IMR-90 (cell line): ENCODE measurements around the gene HSD17B10. TPM values are rescaled to one million over a fixed set of nuclear protein-coding genes. Genes with fewer than 3 reads are reported as not detected.

Experiments
- ATAC-seq: fragments of 200-7000 bp; cut with Tn5 transposase; 2 replicates; pipeline ENCODE4 v1.9.1; 2020; ENCODE audit warnings: low read depth, mild to moderate bottlenecking, moderate library complexity
- BruUV-seq: library from RNA; stranded (reverse); fragments of 400-500 nt; replicated peaks from 2 replicates; lab custom pipeline; 2021; lab: Mats Ljungman, UMichigan
- CTCF ChIA-PET: fragments of 300-600 bp; formaldehyde crosslinking; extraction: SDS; loops from one replicate; lab custom pipeline; 2021; ENCODE audit warnings: antibody characterized with exemption; lab: Yijun Ruan, JAX
- POLR2A ChIA-PET: fragments of 300-600 bp; sonication (Branson Sonifier 250); formaldehyde crosslinking; loops from one replicate; lab custom pipeline; 2022; ENCODE audit warnings: antibody characterized with exemption; ENCODE audit not compliant: unreplicated experiment; lab: Charles Lee
- DNase-seq: peaks from one replicate; pipeline ENCODE4 v3.0.0; 2013
- H2AFZ ChIP-seq: replicated peaks from 2 replicates; pipeline ENCODE3; 2013; ENCODE audit warnings: low read length, mild to moderate bottlenecking; ENCODE audit not compliant: poor library complexity
- H2AK5ac ChIP-seq: 2 replicates; pipeline ENCODE4 v1.6.1; 2013; ENCODE audit warnings: low read depth, low read length, inconsistent platforms
- H2AK9ac ChIP-seq: replicated peaks from 2 replicates; pipeline ENCODE3; 2013; ENCODE audit warnings: mild to moderate bottlenecking, low read depth, low read length, moderate library complexity; ENCODE audit not compliant: poor library complexity
- H2BK120ac ChIP-seq: 2 replicates; pipeline ENCODE4 v1.6.1; 2013; ENCODE audit warnings: low read depth, low read length, inconsistent platforms
- H2BK15ac ChIP-seq: 3 replicates; pipeline ENCODE4 v1.6.1; 2013; ENCODE audit warnings: low read depth, low read length, inconsistent platforms
- H2BK20ac ChIP-seq: 2 replicates; pipeline ENCODE4 v1.6.1; 2013; ENCODE audit warnings: low read depth, mild to moderate bottlenecking, inconsistent platforms, low read length, moderate library complexity
- H2BK5ac ChIP-seq: 2 replicates; pipeline ENCODE4 v1.6.1; 2013; ENCODE audit warnings: mild to moderate bottlenecking, low read depth, low read length, inconsistent platforms; ENCODE audit not compliant: poor library complexity, severe bottlenecking
- H3K14ac ChIP-seq: replicated peaks from 2 replicates; pipeline ENCODE4 v1.6.1; 2013; ENCODE audit warnings: low read depth, low read length, inconsistent platforms
- H3K18ac ChIP-seq: 2 replicates; pipeline ENCODE4 v1.6.1; 2013; ENCODE audit warnings: low read depth, low read length, control low read depth
- H3K23ac ChIP-seq: 2 replicates; pipeline ENCODE4 v1.6.1; 2013; ENCODE audit warnings: low read depth, low read length, inconsistent platforms
- H3K27ac ChIP-seq: 2 replicates; pipeline ENCODE4 v1.5.1; 2013; ENCODE audit warnings: mild to moderate bottlenecking, control low read depth, low read length; ENCODE audit not compliant: insufficient read depth
- H3K27me3 ChIP-seq: 2 replicates; pipeline ENCODE4 v1.6.1; 2013; ENCODE audit warnings: low read length; ENCODE audit not compliant: control insufficient read depth, insufficient read depth
- H3K36me3 ChIP-seq: 2 replicates; pipeline ENCODE4 v1.6.1; 2013; ENCODE audit warnings: low read length, mixed read lengths; ENCODE audit not compliant: control insufficient read depth, insufficient read depth
- H3K4ac ChIP-seq: 2 replicates; pipeline ENCODE4 v1.6.1; 2013; ENCODE audit warnings: low read depth, low read length, inconsistent platforms
- H3K4me1 ChIP-seq: 2 replicates; pipeline ENCODE4 v1.6.1; 2013; ENCODE audit warnings: low read length, mixed read lengths; ENCODE audit not compliant: control insufficient read depth, insufficient read depth
- H3K4me2 ChIP-seq: 2 replicates; pipeline ENCODE4 v1.6.1; 2013; ENCODE audit warnings: low read depth, mild to moderate bottlenecking, control low read depth, low read length, moderate library complexity
- H3K4me3 ChIP-seq: 2 replicates; pipeline ENCODE4 v1.5.1; 2013; ENCODE audit warnings: low read depth, mild to moderate bottlenecking, control low read depth, low read length, moderate library complexity; ENCODE audit not compliant: insufficient read depth
- H3K56ac ChIP-seq: 2 replicates; pipeline ENCODE4 v1.6.1; 2013; ENCODE audit warnings: low read length, inconsistent platforms; ENCODE audit not compliant: insufficient read depth; ENCODE audit errors: extremely low read depth
- H3K79me1 ChIP-seq, 2 experiments: 2 replicates each; pipeline ENCODE4 v1.6.1; 2013; ENCODE audit warnings: low read length in 2 of 2, inconsistent platforms in 1 of 2, low read depth in 1 of 2
- H3K9ac ChIP-seq: 2 replicates; pipeline ENCODE4 v1.6.1; 2013; ENCODE audit warnings: low read depth, low read length, control low read depth
- H3K9me1 ChIP-seq: 2 replicates; pipeline ENCODE4 v1.6.1; 2013; ENCODE audit warnings: low read length, inconsistent platforms; ENCODE audit not compliant: insufficient read depth
- H3K9me3 ChIP-seq: 2 replicates; pipeline ENCODE4 v1.6.1; 2013; ENCODE audit warnings: low read length; ENCODE audit not compliant: control insufficient read depth, insufficient read depth
- H4K20me1 ChIP-seq: 2 replicates; pipeline ENCODE4 v1.6.1; 2013; ENCODE audit warnings: low read length, inconsistent platforms; ENCODE audit not compliant: insufficient read depth
- H4K5ac ChIP-seq: 2 replicates; pipeline ENCODE4 v1.6.1; 2013; ENCODE audit warnings: mild to moderate bottlenecking, low read depth, low read length, control low read depth
- H4K8ac ChIP-seq, 2 experiments: 2 replicates each; pipeline ENCODE4 v1.6.1; 2013; ENCODE audit warnings: low read depth in 2 of 2, low read length in 2 of 2, control low read depth in 1 of 2, inconsistent platforms in 1 of 2
- H4K91ac ChIP-seq: 2 replicates; pipeline ENCODE4 v1.6.1; 2013; ENCODE audit warnings: low read depth, low read length, inconsistent platforms; ENCODE audit not compliant: insufficient read depth
- BHLHE40 ChIP-seq: fragments of 150-350 bp; IDR thresholded peaks from 2 replicates; pipeline ENCODE4 v1.6.1; 2016; ENCODE audit warnings: mild to moderate bottlenecking, low read depth, low read length
- MAFK ChIP-seq: IDR thresholded peaks from 2 replicates; pipeline ENCODE4 v1.6.1; 2012; ENCODE audit warnings: low read depth, low read length, improper control_type of control experiment
- MAZ ChIP-seq: IDR thresholded peaks from 2 replicates; pipeline ENCODE4 v1.6.1; 2012; ENCODE audit warnings: low read depth, mild to moderate bottlenecking, low read length, improper control_type of control experiment, moderate library complexity, borderline replicate concordance
- NFE2L2 ChIP-seq: fragments of 150-350 bp; IDR thresholded peaks from 2 replicates; pipeline ENCODE4 v1.6.1; 2016; ENCODE audit warnings: low read depth, mild to moderate bottlenecking, low read length
- POLR2A ChIP-seq: IDR thresholded peaks from 2 replicates; pipeline ENCODE4 v1.6.1; 2012; ENCODE audit warnings: mild to moderate bottlenecking, low read depth, low read length
- whole genome bisulfite sequencing, 2 experiments: methylation state at CpG; one replicate each; pipeline versions ENCODE4 v1.1.5 to v1.1.7; 2013; ENCODE audit warnings: missing lambda C conversion rate in 2 of 2; ENCODE audit not compliant: insufficient read length in 1 of 2; ENCODE audit errors: extremely low coverage in 2 of 2; 5-methylcytosine and 5-hydroxymethylcytosine counted together
- dilution Hi-C: fragments of 300-500 bp; cut with HindIII; formaldehyde crosslinking; loops from one replicate; pipeline ENCODE4 v1.14.3; 2018; ENCODE audit warnings: low sequenced_read_pairs; ENCODE audit not compliant: unreplicated experiment
- in situ Hi-C: fragments of 300-500 bp; cut with MboI; formaldehyde crosslinking; loops from 3 replicates; pipeline ENCODE4 v1.14.3; 2019; ENCODE audit warnings: low sequenced_read_pairs, inconsistent platforms, mixed read lengths
- intact Hi-C: fragments of 100-400 bp; cut with micrococcal nuclease; formaldehyde crosslinking; loops from 2 replicates; pipeline ENCODE4 v1.10.0; 2022
- polyA plus RNA-seq, 3 experiments: library from polyadenylated mRNA; depleted of rRNA; stranded (reverse); fragments of >200 nt; gene quantifications; 2 replicates each; pipeline ENCODE4 v1.2.3, GENCODE V29; 2012; ENCODE audit warnings: low replicate concordance in 1 of 3
- total RNA-seq: library from RNA; depleted of rRNA; stranded (reverse); fragments of >200 nt; gene quantifications from 2 replicates; pipeline ENCODE4 v1.2.3, GENCODE V29; 2012
- TF ChIP-seq, protein P1 (sequence below): fragments of 150-350 bp; IDR thresholded peaks from 2 replicates; pipeline ENCODE4 v1.6.1; 2017; ENCODE audit warnings: mild to moderate bottlenecking, antibody characterized with exemption, low read length, low read depth
- TF ChIP-seq, protein P2 (sequence below): fragments of 150-350 bp; IDR thresholded peaks from 2 replicates; pipeline ENCODE4 v1.6.1; 2016; ENCODE audit warnings: low read depth, mild to moderate bottlenecking, low read length, moderate library complexity, borderline replicate concordance

The HSD17B10 gene
- total and polyA plus RNA-seq, 2 of the 4 experiments (the other 2 are of a cell fraction) = 99.8 to 118 TPM

DNA sequence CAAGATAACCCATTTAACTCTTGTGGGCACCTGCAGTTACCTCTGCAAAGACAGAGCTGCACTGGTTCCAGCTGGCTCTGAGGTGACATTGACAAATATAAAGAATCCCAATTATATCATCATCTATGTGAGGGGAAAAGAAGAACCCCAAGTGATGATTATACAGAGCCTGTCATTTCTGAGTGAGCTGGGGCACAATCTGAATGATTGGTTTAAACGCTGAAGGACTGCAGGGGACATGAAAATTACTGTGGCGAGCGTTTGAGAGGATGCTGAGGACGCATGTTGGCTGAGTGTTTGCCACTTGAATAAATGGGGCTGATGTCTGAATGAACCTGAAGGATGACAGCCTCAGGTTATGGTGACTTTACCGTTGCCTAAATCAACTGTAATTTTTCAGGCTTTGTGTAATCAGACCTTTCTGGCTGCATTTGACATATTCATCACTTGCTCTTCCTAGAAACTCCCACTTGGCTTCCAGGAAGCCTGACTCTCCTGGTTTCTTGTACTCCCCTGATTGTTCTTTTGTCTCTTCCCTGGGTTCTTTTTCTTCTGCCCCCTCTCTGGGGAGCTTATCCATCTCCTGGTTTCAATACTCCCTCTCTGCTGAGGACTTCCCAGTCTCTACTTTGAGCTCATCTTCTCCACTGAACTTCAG is 4.1 kb upstream of the HSD17B10 start:
- Histone ChIP-seq H2BK120ac (no peak overlapping the region), H2BK15ac (no peak overlapping the region), H3K9me3 (no peaks in the 10 kb centered on the region), H4K5ac (no peak overlapping the region), H3K14ac (no peak overlapping the region), H3K18ac (no peak overlapping the region), H2AFZ (no peak overlapping the region), H3K79me1 (peaks cover 0 to 3% of the 10 kb centered on the region in 2 experiments; a peak in 2 of 4 replicates), H3K23ac (no peak overlapping the region), H3K56ac (no peak overlapping the region), H3K4me3 (no peak overlapping the region), H4K20me1 (no peaks in the 10 kb centered on the region), H2BK5ac (no peak overlapping the region), H3K27me3 (peaks cover 16% of the 10 kb centered on the region), H2AK9ac (no peak overlapping the region), H3K4me1 (peaks cover 4% of the 10 kb centered on the region; the same call in 1 of the 2 replicates), H3K27ac (no peak overlapping the region), H4K8ac (no peak overlapping the region), H3K9ac (no peak overlapping the region), H2AK5ac (no peak overlapping the region), H3K36me3 (no peaks in the 10 kb centered on the region), H2BK20ac (no peak overlapping the region), H3K4me2 (no peak overlapping the region), H4K91ac (no peak overlapping the region), H3K4ac (no peak overlapping the region), H3K9me1 (peaks cover 4% of the 10 kb centered on the region; the same call in 1 of the 2 replicates)
- WGBS, 2 experiments = 49% methylated on average over 4 of the region's 5 CpGs; no CpG with 5 or more reads in 1 of the 2 experiments
- CTCF ChIA-PET = no interaction called here
- DNase-seq (no peak), ATAC-seq (no peak)
- no TSS peak for BruUV-seq
- no peak for TF ChIP-seq BHLHE40
- TF ChIP-seq POLR2A = no peak
- no peak for TF ChIP-seq MAFK
- TF ChIP-seq, protein P1, sequence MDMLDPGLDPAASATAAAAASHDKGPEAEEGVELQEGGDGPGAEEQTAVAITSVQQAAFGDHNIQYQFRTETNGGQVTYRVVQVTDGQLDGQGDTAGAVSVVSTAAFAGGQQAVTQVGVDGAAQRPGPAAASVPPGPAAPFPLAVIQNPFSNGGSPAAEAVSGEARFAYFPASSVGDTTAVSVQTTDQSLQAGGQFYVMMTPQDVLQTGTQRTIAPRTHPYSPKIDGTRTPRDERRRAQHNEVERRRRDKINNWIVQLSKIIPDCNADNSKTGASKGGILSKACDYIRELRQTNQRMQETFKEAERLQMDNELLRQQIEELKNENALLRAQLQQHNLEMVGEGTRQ = no peak
- TF ChIP-seq NFE2L2 = no peak
- no peak for TF ChIP-seq MAZ
- TF ChIP-seq, protein P2, sequence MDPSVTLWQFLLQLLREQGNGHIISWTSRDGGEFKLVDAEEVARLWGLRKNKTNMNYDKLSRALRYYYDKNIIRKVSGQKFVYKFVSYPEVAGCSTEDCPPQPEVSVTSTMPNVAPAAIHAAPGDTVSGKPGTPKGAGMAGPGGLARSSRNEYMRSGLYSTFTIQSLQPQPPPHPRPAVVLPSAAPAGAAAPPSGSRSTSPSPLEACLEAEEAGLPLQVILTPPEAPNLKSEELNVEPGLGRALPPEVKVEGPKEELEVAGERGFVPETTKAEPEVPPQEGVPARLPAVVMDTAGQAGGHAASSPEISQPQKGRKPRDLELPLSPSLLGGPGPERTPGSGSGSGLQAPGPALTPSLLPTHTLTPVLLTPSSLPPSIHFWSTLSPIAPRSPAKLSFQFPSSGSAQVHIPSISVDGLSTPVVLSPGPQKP = no peak
- in situ Hi-C loops = no loop called here
- dilution Hi-C loops = no loop called here
- POLR2A ChIA-PET = no interaction called here
- intact Hi-C loops = no loop called here
